Activated T-cell treated with anti-CD3 and anti-CD28 coated beads, Interleukin-2, amount 50 U/mL, for 72 hours (primary cell): Measurements from ENCODE around the gene MFSD12. TPM values are rescaled to one million over a fixed set of nuclear protein-coding genes. Genes with fewer than 3 reads are reported as not detected.

Source experiments
- total RNA-seq, 2 donors: library from RNA; stranded (reverse); gene quantifications; one replicate each; pipeline ENCODE4 v1.2.3, GENCODE V29; 2022

MFSD12 gene
- total RNA-seq, 2 donors from 2014 or later: 50.8 to 69.9 TPM

Other genes starting within 250 kb of the MFSD12 start
- 10 to 100 TPM; 19.8 to 24.8 TPM for gene NFIC, start 191.0 kb downstream of the MFSD12 start, total RNA-seq
- gene SMIM24, start 77.1 kb downstream of the MFSD12 start, total RNA-seq: under 1 TPM; 0.62 to 0.88 TPM
- not detected for gene SMIM44, start 74.1 kb downstream of the MFSD12 start, total RNA-seq
- gene DOHH, start 56.9 kb downstream of the MFSD12 start, total RNA-seq: 10 to 100 TPM; 12.3 to 13.5 TPM
- gene FZR1, start 51.3 kb downstream of the MFSD12 start, total RNA-seq: 10 to 100 TPM; 66.2 to 85.9 TPM
- gene TEKTIP1, start 18.4 kb downstream of the MFSD12 start, total RNA-seq: 10 to 100 TPM in 1 of 2 donors, 1 to 10 TPM in 1; 4.6 to 10.7 TPM
- 10 to 100 TPM; 68.9 to 78.3 TPM for gene HMG20B, start 15.4 kb upstream of the MFSD12 start, total RNA-seq
- 1 to 10 TPM in 1 of 2 donors, under 1 TPM in 1; 0.65 to 1.1 TPM for gene GIPC3, start 27.9 kb upstream of the MFSD12 start, total RNA-seq
- 1 to 10 TPM; 1.5 to 2.9 TPM for gene TBXA2R, start 49.3 kb upstream of the MFSD12 start, total RNA-seq
- 10 to 100 TPM; 24.4 to 31.2 TPM for gene CACTIN, start 69.2 kb upstream of the MFSD12 start, total RNA-seq
- 10 to 100 TPM; 16.0 to 21.0 TPM for gene PIP5K1C, start 142.9 kb upstream of the MFSD12 start, total RNA-seq
- gene TJP3, start 150.8 kb upstream of the MFSD12 start, total RNA-seq: 1 to 10 TPM; 1.7 to 5.8 TPM
- 10 to 100 TPM; 51.8 to 52.7 TPM for gene APBA3, start 204.1 kb upstream of the MFSD12 start, total RNA-seq
- gene MRPL54, start 205.1 kb upstream of the MFSD12 start, total RNA-seq: 10 to 100 TPM; 67.3 to 74.2 TPM
- not detected for gene RAX2, start 214.6 kb upstream of the MFSD12 start, total RNA-seq
- 10 to 100 TPM; 15.5 to 19.2 TPM for gene MATK, start 228.8 kb upstream of the MFSD12 start, total RNA-seq